GM23338 (cell line): ENCODE data around the gene IRX5.
A peak's percentile ranks its signal among the peaks of the same experiment; 100 is the strongest.

Source experiments
- CREB1 ChIP-seq: fragments of 250-450 bp; sonication (Bioruptor Pico); IDR thresholded peaks from 2 replicates; pipeline ENCODE4 v1.5.0; 2020; ENCODE audit warnings: low read depth, mild to moderate bottlenecking, moderate library complexity
- EZH2 ChIP-seq: fragments of 200-600 bp; sonication (generic); IDR thresholded peaks from one replicate; pipeline ENCODE4 v1.8.0; 2017; ENCODE audit warnings: antibody characterized with exemption, mild to moderate bottlenecking, low read depth; ENCODE audit not compliant: unreplicated experiment
- EZH2phosphoT487 ChIP-seq: fragments of 200-600 bp; sonication (generic); IDR thresholded peaks from one replicate; pipeline ENCODE4 v1.8.1; 2018; ENCODE audit warnings: antibody characterized with exemption; ENCODE audit not compliant: unreplicated experiment
- JUNB ChIP-seq: IDR thresholded peaks from one replicate; pipeline ENCODE4 v1.6.1; 2016; ENCODE audit warnings: antibody characterized with exemption; ENCODE audit not compliant: unreplicated experiment
- NANOG ChIP-seq: IDR thresholded peaks from 2 replicates; pipeline ENCODE4 v1.6.1; 2016; ENCODE audit warnings: antibody characterized with exemption, borderline replicate concordance
- POLR2AphosphoS5 ChIP-seq: IDR thresholded peaks from 2 replicates; pipeline ENCODE4 v1.6.1; 2016; ENCODE audit warnings: antibody characterized with exemption, low read depth
- STAT1 ChIP-seq: IDR thresholded peaks from one replicate; pipeline ENCODE4 v1.6.1; 2016; ENCODE audit warnings: antibody characterized with exemption; ENCODE audit not compliant: unreplicated experiment
- ZNF114 ChIP-seq: fragments of 250-450 bp; sonication (Bioruptor Pico); IDR thresholded peaks from 2 replicates; pipeline ENCODE4 v1.5.0; 2020; ENCODE audit warnings: mild to moderate bottlenecking, moderate library complexity
- ZNF331 ChIP-seq: fragments of 250-450 bp; sonication (Bioruptor Pico); IDR thresholded peaks from 2 replicates; pipeline ENCODE4 v1.5.0; 2020; ENCODE audit warnings: low read depth, mild to moderate bottlenecking, moderate library complexity
- TF ChIP-seq, protein P1 (sequence below), 2 experiments: fragments of 200-600 bp in 1 of 2; sonication (generic) in 1 of 2; conservative IDR thresholded peaks; 2 replicates each; pipeline versions ENCODE4 v1.5.1 to v1.6.1; 2016 to 2017; ENCODE audit warnings: antibody characterized with exemption in 2 of 2, low read depth in 2 of 2, mild to moderate bottlenecking in 2 of 2, moderate library complexity in 1 of 2
- TF ChIP-seq, protein P2 (sequence below): IDR thresholded peaks from one replicate; pipeline ENCODE4 v1.6.1; 2018; ENCODE audit warnings: antibody characterized with exemption; ENCODE audit not compliant: unreplicated experiment
- TF ChIP-seq, protein P3 (sequence below): IDR thresholded peaks from 2 replicates; pipeline ENCODE4 v1.6.1; 2016; ENCODE audit warnings: antibody characterized with exemption
- TF ChIP-seq, protein P4 (sequence below): fragments of 250-450 bp; sonication (Bioruptor Pico); IDR thresholded peaks from 2 replicates; pipeline ENCODE4 v1.5.0; 2020; ENCODE audit warnings: mild to moderate bottlenecking, moderate library complexity

DNA sequence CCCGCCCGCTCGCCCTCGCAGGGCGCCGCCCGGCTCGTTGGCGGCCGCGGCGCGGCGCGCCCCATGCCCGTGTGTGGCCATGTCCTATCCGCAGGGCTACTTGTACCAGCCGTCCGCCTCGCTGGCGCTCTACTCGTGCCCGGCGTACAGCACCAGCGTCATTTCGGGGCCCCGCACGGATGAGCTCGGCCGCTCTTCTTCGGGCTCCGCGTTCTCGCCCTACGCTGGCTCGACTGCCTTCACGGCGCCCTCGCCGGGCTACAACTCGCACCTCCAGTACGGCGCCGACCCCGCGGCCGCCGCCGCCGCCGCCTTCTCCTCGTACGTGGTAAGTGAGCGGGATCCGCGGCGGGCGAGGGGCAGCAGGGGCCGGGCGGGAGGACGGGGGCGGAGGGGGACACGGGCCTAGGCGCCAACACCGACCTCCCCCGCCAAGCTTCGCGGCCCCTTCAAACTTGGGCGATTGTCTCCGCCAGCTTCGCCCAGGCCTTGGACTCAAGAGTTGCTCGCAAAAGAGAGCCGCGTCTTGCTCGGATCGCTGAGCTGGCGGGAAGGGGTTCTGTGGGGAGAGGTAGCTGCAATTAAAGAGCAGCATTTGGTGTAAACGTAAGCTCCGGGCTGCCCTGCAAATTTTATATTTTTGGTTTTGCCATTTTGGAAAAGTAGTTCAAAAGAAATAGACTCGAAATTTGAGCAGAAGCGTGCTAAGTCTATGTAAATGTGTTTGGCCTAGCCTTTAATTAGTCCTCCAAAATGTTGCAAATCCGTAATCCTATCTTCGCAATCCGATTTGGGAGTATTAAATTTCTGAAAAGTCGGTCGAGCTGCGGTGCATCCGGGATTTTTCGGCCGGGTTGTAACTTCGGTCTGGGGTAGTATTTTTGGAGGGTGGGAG is 702 bp downstream of the IRX5 start:
- TF ChIP-seq, protein P1, sequence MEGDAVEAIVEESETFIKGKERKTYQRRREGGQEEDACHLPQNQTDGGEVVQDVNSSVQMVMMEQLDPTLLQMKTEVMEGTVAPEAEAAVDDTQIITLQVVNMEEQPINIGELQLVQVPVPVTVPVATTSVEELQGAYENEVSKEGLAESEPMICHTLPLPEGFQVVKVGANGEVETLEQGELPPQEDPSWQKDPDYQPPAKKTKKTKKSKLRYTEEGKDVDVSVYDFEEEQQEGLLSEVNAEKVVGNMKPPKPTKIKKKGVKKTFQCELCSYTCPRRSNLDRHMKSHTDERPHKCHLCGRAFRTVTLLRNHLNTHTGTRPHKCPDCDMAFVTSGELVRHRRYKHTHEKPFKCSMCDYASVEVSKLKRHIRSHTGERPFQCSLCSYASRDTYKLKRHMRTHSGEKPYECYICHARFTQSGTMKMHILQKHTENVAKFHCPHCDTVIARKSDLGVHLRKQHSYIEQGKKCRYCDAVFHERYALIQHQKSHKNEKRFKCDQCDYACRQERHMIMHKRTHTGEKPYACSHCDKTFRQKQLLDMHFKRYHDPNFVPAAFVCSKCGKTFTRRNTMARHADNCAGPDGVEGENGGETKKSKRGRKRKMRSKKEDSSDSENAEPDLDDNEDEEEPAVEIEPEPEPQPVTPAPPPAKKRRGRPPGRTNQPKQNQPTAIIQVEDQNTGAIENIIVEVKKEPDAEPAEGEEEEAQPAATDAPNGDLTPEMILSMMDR (conservative IDR thresholded peaks at IDR 0.05; ENCODE audit: low read depth in 2 of 2) = no peak
- peak; percentile 55 for TF ChIP-seq EZH2phosphoT487
- TF ChIP-seq, protein P2, sequence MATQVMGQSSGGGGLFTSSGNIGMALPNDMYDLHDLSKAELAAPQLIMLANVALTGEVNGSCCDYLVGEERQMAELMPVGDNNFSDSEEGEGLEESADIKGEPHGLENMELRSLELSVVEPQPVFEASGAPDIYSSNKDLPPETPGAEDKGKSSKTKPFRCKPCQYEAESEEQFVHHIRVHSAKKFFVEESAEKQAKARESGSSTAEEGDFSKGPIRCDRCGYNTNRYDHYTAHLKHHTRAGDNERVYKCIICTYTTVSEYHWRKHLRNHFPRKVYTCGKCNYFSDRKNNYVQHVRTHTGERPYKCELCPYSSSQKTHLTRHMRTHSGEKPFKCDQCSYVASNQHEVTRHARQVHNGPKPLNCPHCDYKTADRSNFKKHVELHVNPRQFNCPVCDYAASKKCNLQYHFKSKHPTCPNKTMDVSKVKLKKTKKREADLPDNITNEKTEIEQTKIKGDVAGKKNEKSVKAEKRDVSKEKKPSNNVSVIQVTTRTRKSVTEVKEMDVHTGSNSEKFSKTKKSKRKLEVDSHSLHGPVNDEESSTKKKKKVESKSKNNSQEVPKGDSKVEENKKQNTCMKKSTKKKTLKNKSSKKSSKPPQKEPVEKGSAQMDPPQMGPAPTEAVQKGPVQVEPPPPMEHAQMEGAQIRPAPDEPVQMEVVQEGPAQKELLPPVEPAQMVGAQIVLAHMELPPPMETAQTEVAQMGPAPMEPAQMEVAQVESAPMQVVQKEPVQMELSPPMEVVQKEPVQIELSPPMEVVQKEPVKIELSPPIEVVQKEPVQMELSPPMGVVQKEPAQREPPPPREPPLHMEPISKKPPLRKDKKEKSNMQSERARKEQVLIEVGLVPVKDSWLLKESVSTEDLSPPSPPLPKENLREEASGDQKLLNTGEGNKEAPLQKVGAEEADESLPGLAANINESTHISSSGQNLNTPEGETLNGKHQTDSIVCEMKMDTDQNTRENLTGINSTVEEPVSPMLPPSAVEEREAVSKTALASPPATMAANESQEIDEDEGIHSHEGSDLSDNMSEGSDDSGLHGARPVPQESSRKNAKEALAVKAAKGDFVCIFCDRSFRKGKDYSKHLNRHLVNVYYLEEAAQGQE = no peak
- no peak for TF ChIP-seq JUNB
- peak; percentile 97 for TF ChIP-seq EZH2
- TF ChIP-seq CREB1 (CRISPR knock-in tag) = no peak
- TF ChIP-seq POLR2AphosphoS5 = no peak
- no peak for TF ChIP-seq STAT1
- TF ChIP-seq, protein P3, sequence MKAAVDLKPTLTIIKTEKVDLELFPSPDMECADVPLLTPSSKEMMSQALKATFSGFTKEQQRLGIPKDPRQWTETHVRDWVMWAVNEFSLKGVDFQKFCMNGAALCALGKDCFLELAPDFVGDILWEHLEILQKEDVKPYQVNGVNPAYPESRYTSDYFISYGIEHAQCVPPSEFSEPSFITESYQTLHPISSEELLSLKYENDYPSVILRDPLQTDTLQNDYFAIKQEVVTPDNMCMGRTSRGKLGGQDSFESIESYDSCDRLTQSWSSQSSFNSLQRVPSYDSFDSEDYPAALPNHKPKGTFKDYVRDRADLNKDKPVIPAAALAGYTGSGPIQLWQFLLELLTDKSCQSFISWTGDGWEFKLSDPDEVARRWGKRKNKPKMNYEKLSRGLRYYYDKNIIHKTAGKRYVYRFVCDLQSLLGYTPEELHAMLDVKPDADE = no peak
- no peak for TF ChIP-seq ZNF114
- TF ChIP-seq ZNF331 (CRISPR knock-in tag) = no peak
- no peak for TF ChIP-seq NANOG
- TF ChIP-seq, protein P4, sequence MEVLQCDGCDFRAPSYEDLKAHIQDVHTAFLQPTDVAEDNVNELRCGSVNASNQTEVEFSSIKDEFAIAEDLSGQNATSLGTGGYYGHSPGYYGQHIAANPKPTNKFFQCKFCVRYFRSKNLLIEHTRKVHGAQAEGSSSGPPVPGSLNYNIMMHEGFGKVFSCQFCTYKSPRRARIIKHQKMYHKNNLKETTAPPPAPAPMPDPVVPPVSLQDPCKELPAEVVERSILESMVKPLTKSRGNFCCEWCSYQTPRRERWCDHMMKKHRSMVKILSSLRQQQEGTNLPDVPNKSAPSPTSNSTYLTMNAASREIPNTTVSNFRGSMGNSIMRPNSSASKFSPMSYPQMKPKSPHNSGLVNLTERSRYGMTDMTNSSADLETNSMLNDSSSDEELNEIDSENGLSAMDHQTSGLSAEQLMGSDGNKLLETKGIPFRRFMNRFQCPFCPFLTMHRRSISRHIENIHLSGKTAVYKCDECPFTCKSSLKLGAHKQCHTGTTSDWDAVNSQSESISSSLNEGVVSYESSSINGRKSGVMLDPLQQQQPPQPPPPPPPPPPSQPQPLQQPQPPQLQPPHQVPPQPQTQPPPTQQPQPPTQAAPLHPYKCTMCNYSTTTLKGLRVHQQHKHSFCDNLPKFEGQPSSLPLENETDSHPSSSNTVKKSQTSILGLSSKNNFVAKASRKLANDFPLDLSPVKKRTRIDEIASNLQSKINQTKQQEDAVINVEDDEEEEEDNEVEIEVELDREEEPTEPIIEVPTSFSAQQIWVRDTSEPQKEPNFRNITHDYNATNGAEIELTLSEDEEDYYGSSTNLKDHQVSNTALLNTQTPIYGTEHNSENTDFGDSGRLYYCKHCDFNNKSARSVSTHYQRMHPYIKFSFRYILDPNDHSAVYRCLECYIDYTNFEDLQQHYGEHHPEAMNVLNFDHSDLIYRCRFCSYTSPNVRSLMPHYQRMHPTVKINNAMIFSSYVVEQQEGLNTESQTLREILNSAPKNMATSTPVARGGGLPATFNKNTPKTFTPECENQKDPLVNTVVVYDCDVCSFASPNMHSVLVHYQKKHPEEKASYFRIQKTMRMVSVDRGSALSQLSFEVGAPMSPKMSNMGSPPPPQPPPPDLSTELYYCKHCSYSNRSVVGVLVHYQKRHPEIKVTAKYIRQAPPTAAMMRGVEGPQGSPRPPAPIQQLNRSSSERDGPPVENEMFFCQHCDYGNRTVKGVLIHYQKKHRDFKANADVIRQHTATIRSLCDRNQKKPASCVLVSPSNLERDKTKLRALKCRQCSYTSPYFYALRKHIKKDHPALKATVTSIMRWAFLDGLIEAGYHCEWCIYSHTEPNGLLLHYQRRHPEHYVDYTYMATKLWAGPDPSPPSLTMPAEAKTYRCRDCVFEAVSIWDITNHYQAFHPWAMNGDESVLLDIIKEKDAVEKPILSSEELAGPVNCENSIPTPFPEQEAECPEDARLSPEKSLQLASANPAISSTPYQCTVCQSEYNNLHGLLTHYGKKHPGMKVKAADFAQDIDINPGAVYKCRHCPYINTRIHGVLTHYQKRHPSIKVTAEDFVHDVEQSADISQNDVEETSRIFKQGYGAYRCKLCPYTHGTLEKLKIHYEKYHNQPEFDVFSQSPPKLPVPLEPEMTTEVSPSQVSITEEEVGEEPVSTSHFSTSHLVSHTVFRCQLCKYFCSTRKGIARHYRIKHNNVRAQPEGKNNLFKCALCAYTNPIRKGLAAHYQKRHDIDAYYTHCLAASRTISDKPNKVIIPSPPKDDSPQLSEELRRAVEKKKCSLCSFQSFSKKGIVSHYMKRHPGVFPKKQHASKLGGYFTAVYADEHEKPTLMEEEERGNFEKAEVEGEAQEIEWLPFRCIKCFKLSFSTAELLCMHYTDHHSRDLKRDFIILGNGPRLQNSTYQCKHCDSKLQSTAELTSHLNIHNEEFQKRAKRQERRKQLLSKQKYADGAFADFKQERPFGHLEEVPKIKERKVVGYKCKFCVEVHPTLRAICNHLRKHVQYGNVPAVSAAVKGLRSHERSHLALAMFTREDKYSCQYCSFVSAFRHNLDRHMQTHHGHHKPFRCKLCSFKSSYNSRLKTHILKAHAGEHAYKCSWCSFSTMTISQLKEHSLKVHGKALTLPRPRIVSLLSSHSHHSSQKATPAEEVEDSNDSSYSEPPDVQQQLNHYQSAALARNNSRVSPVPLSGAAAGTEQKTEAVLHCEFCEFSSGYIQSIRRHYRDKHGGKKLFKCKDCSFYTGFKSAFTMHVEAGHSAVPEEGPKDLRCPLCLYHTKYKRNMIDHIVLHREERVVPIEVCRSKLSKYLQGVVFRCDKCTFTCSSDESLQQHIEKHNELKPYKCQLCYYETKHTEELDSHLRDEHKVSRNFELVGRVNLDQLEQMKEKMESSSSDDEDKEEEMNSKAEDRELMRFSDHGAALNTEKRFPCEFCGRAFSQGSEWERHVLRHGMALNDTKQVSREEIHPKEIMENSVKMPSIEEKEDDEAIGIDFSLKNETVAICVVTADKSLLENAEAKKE (CRISPR knock-in tag) = no peak
